ENCODE results near the gene IQSEC3. TPM values are rescaled to one million over a fixed set of nuclear protein-coding genes. Genes with fewer than 3 reads are reported as not detected.
"Not testable (repeated sequence)": the region's sequence is repeated elsewhere in the genome, so short reads cannot be mapped to it uniquely, and the experiment has no call there.

The IQSEC3 gene
- total RNA-seq, 1 donor: under 0.01 TPM

DNA sequence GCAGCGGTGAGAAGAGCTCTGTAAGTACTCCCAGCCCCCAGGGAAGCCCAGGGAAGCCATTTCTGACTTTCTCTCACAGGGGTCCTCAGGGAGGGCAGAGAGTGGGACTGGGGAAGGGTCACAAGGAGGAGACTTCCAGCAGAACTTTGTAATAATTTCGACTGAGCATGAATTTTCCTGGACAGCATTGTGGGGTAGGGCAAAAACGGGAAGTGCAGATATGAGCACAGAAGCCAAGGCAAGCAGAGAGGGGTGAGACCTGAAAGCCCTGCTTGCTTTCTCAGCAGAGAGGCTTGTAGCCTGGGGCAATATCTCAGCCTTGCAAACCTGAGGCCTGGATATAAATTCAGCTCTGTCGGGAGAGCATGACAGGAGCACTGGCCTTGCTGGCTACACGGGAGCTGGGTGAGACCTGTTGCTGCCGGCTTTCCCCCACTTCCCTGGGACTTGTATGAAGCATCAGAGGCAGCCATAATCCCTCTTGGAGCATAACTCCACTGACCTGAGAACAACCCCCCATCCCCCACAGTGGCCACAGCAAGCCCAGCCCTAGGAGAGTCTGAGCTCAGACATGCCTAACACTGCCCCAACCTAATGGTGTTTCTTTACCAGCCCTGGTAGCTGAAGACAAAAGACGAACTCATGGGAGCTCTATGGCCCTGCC is 9.8 kb upstream of the IQSEC3 start:
- no peak overlapping the region for H3K4me3 ChIP-seq (ENCODE audit: low read depth, low read length)
- DNase-seq (ENCODE audit: low read depth): no peak
- TF ChIP-seq, protein P1, sequence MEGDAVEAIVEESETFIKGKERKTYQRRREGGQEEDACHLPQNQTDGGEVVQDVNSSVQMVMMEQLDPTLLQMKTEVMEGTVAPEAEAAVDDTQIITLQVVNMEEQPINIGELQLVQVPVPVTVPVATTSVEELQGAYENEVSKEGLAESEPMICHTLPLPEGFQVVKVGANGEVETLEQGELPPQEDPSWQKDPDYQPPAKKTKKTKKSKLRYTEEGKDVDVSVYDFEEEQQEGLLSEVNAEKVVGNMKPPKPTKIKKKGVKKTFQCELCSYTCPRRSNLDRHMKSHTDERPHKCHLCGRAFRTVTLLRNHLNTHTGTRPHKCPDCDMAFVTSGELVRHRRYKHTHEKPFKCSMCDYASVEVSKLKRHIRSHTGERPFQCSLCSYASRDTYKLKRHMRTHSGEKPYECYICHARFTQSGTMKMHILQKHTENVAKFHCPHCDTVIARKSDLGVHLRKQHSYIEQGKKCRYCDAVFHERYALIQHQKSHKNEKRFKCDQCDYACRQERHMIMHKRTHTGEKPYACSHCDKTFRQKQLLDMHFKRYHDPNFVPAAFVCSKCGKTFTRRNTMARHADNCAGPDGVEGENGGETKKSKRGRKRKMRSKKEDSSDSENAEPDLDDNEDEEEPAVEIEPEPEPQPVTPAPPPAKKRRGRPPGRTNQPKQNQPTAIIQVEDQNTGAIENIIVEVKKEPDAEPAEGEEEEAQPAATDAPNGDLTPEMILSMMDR (IDR thresholded peaks at IDR 0.05; ENCODE audit: insufficient read depth, low read depth, low read length): no peak

DNA sequence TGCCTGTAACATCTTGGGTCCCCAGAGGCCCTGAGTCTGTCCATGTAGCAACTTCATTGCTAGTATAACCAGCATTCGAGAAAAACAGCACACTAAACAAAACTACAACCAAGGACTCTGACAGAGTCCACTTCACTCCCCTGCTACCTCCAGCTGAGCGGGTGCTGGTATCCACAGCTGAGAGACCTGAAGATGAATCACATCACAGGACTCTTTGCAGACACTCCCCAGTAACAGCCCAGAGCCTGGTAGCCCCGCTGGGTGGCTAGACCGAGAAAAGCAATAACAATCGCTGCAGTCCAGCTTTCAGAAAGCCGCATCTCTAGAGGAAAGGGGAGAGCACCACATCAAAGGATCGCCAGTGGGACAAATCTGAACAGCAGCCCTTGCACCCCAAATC is 9.0 kb upstream of the IQSEC3 start:
- no peak overlapping the region for H3K4me3 ChIP-seq (ENCODE audit: low read depth, low read length)
- DNase-seq (ENCODE audit: low read depth): no peak
- TF ChIP-seq, protein P1 (IDR thresholded peaks at IDR 0.05; ENCODE audit: insufficient read depth, low read depth, low read length): no peak

DNA sequence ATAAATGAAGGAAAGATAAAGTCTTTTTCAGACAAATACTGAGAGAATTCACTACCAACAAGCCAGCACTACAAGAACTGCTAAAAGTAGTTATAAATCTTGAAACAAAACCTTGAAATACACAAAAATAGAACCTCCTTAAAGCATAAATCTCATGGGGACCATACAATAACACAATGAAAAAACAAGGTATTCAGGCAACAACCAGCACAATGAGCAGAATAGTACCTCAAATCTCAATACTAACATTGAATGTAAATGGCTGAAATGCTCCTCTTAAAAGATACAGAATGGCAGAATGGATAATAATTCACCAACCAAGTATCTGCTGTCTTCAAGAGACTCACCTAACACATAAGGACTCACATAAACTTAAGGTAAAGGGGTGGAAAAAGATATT is 7.7 kb upstream of the IQSEC3 start:
- TF ChIP-seq, protein P1 (IDR thresholded peaks at IDR 0.05; ENCODE audit: insufficient read depth, low read depth, low read length): no peak
- H3K4me3 ChIP-seq (ENCODE audit: low read depth, low read length): no peak overlapping the region
- no peak for DNase-seq (ENCODE audit: low read depth)

DNA sequence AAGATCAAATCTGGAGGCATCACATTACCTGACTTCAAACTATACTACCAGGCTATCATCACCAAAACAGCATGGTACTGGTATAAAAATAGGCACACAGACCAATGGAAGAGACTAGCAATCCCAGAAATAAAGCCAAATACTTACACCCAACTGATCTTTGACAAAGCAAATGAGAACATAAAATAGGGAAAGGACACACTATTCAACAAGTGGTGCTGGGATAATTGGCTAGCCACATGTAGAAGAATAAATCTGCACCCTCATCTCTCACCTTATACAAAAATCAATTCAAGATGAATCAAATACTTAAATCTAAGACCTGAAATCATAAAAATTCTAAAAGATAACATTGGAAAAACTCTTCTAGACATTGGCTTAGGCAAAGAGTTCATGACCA is 4.7 kb upstream of the IQSEC3 start:
- DNase-seq (ENCODE audit: low read depth); H3K4me3 ChIP-seq (ENCODE audit: low read depth, low read length): not testable (repeated sequence)

DNA sequence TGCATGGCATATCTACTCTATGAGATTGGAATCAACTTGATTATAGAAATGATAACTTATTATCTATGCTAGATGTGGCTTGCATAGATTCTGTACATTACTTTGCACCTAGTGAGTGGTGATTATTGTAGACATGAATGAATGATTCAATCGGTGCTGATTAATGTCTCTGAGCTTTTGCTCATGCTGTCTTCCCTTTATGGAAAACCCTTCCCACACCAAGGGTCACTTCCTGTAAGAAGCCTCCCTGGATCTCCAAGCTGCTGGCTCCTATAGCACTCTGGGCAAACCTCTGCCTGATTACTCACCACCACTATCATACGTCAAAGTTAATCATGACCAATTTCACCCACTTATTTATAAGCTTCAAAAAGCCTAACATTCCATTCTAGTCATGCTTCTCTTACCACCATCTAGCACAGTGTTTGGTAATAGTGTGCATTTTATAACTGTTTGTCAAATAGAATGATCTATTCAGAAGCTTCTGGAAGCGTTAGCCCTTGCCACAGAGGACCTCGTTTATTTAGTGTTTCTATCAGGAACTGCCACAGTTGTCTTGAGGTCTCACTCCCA is 990 bp upstream of the IQSEC3 start:
- peak; percentile 47 for DNase-seq (ENCODE audit: low read depth)
- not testable (repeated sequence) for H3K4me3 ChIP-seq (ENCODE audit: low read depth, low read length)

DNA sequence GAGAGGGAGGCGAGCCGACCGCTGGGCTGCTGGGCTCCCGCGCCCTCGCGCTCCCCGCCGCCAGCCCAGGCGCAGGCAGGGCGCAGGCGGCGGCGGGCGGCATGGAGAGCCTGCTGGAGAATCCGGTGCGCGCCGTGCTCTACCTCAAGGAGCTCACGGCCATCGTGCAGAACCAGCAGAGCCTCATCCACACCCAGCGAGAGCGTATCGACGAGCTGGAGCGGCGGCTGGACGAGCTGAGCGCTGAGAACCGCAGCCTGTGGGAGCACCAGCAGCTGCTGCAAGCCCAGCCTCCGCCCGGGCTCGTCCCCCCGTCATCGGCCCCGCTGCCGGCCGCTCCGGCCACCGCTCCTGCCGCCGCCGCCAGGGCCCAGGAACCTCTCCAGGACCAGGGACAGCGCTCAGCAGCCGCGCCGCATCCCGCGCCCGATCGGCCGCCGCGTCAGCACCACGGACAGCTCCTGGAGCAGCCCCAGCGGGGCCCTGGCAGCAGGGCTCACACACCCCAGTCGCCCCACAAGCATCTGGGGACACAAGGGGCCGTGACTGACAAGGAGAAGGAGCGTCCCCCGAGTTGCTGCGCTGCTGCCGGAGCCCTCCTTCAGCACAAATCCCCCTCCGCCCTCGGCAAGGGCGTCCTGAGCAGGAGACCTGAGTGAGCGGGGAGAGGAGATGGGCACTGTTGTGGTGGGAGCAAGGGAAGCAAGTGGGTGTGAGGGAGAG is 376 bp downstream of the IQSEC3 start:
- DNase-seq (ENCODE audit: low read depth): peak; percentile 30
- H3K4me3 ChIP-seq (ENCODE audit: low read depth, low read length): not testable (repeated sequence)

DNA sequence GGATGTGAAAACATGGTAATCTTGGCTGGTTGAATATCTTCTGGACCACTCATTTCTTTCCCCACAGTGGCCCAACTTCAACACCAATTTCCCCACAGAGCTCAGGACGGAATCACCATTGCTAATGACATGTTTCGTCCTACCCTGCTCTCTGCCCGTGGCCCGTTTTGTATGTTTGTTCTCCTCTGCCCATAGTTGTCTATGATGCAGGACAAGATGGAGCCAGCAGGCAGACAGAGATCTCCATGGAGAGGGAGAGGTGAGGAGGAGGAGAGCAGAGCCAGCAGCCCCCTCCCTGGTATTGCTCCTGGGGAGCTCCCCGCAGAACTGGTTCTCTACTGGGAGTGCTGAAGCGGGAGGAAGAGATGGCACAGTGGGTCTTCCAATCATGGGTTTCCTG is 3.1 kb downstream of the IQSEC3 start:
- not testable (repeated sequence) for DNase-seq (ENCODE audit: low read depth); H3K4me3 ChIP-seq (ENCODE audit: low read depth, low read length)

DNA sequence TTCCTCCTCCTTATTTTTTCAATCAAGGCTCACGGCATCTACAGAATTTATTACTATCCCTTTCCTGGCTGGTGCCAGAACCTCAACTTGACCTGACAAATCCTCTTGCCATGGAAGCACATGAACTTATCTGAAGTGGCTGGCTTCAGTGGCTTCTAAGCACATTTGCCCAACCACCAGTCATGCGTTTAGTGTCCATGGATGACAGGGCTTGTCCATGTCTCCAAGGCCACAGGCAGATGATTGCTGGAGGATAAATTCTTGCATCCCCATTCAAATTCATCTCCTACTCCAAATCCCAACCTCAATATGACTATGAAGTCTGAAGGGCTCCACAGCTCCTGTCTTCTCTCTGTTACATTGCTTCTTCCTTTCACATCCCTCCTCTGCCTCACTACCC is 4.0 kb downstream of the IQSEC3 start:
- DNase-seq (ENCODE audit: low read depth); H3K4me3 ChIP-seq (ENCODE audit: low read depth, low read length): not testable (repeated sequence)

DNA sequence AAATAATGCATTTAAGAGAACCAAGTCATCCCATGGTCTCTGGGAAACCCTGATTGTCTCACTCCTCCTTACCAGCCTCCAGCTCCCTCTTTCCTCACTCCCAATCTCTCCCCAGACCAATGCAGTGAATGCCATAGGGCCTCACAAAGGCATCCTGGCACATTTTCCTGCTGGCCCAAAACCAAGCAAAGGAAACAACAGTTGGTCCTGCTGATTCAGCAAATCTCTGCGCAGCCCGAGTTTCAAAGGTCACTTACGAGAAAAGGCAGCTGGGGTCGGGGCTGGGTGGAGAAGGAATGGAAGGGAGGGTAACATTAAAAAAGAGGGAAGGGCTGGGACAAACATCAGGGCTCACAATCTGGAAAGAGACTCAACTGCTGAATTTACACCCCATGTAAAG is 5.5 kb downstream of the IQSEC3 start:
- H3K4me3 ChIP-seq (ENCODE audit: low read depth, low read length); DNase-seq (ENCODE audit: low read depth): not testable (repeated sequence)

DNA sequence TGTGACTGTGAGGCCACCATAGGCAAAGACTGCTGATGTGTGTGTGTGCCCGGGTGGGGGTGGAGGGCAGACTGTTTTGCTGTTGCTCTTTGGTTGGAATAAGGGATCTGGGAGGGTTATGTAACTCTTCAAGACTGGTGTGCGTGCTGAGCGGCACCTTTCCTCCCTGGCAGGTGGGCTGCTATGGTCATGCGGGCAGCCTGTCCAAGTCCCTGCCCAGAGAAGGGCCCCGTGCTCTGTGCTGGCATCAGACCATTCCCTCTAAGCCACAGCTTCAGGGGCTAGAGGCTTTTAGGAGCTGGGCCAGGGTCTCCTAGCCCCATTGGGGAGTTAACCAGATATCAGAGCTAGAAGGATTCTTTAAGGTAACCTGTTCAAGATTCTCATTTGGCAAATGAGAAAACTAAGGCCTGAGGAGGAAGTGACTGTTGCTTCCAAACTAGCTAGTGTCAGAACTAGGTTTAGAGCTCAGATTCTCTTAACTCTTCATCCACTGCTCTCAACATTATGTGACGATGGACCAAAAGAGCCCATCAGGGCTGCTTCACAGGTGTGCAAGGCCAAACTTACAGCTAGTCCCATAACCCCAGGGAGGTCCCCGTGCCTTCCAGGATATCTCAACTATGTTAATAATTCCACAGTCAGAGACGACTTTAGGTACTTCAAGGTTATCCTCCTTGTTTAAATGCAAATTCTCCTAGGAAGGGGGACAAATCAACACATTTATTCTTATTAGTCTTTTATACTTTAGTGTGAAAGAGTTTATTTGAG is 8.0 kb downstream of the IQSEC3 start:
- H3K4me3 ChIP-seq (ENCODE audit: low read depth, low read length); DNase-seq (ENCODE audit: low read depth): not testable (repeated sequence)

DNA sequence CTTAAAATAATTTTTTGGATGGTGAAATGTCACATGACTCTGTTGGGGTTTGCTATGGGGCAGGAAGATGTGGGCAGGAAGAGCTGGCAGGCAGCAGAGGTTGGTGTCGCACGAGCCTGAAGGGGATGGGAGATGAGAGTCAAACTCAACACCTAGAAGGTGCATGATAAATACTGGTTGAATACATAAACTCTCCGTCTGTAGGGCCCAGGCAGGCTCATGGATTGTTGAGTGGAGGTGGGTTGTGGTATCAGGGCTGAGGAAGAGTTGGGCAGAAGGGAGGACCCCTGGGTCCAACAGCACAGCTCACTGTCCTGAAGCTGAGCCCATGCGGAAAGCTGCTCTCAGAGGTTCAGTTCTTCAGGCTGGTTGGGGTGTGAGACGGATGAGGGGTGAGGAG is 9.0 kb downstream of the IQSEC3 start:
- not testable (repeated sequence) for DNase-seq (ENCODE audit: low read depth); H3K4me3 ChIP-seq (ENCODE audit: low read depth, low read length)

DNA sequence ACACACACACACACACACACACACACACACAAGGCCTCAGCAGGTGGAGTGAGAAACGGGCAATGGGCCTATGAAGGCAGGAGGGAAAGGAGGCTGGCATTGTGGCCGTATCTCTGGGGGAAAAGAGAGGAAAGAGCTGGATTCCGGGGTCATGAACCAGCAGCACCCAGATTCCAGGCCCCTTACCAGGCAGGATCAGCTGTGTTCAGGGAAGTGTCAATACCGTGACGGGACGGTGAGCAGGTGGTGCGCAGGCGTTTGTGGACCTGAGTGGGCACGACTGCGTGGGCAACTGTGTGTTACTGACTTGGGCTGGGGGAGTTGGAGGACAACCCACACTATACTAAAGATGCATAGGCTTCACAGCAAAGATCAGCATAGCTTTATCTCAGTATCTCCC is 9.5 kb downstream of the IQSEC3 start:
- DNase-seq (ENCODE audit: low read depth): not testable (repeated sequence)

DNA sequence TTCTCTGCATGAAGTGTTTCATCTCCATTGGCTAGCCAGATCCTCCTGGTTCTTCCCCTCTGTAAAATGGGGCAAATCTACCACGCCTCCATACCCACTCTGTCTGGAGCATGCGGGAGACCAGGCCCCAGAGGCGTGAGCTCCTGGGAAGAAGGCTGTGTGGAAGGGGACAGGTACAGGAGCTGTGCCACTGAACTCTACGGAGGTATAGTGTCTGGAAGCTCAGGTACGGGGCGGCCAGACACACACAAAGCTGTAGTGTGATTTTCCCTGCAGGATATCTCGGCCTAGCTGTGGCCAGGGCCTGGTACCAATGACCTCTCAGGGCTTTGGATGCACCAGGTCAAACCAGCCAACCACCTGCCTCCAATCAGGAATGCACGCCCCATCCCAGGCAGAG is 10.0 kb downstream of the IQSEC3 start:
- DNase-seq (ENCODE audit: low read depth); H3K4me3 ChIP-seq (ENCODE audit: low read depth, low read length): not testable (repeated sequence)

More for the DNA sequence above, 9.5 kb downstream of the IQSEC3 start:
- not testable (repeated sequence) for H3K4me3 ChIP-seq (ENCODE audit: low read depth, low read length)

DNA sequence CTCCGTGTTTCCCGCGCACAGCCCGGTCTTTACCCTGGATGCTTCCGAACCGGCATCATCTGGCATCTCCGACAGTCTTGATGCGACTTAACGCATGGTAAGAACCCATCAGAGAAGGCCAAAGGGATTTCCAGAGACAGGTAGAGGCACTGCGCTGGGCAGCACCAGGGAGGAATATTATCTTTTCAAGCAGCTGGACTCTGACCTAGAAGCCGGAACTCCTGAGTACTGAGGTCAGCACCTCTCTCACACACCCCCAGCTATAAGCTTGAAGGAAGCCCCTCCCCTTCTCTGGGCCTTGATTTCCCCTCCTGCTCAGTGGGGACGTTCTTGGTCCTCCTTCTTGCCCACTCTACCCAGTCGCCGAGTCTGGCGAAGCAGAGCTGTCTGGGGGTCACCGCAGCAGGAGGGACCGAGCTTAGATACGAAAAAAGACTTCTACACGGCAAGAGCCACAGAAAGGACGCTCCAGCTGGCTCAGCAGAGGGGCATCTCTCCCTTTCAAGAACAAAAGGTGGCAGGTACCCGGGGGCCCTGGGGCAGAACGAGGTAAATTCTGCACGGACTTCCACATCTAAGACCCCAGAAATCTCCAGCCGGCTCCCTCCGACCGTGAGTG is 10.6 kb downstream of the IQSEC3 start:
- not testable (repeated sequence) for H3K4me3 ChIP-seq (ENCODE audit: low read depth, low read length); DNase-seq (ENCODE audit: low read depth)

Measured in fibroblast of villous mesenchyme (primary cell).